Kidney (tissue), 14 donors: ENCODE data around the gene PHF21B. TPM values are rescaled to one million over a fixed set of nuclear protein-coding genes. Genes with fewer than 3 reads are reported as not detected.

Experiments
- DNase-seq, 5 donors: peaks; one replicate each; pipeline ENCODE4 v3.0.0-alpha.2; 2013 to 2020
- FAIRE-seq: peaks from 2 replicates; lab custom pipeline; 2012; peaks lifted over from hg19 to GRCh38; lab: Jason Lieb, UNC
- H3K27ac ChIP-seq, 2 donors: one replicate each; pipeline ENCODE4 v1.7.0; 2013; ENCODE audit warnings: low read depth in 2 of 2, low read length in 2 of 2, inconsistent platforms in 1 of 2
- H3K27me3 ChIP-seq: one replicate; pipeline ENCODE4 v1.7.1; 2013; ENCODE audit warnings: low read length, inconsistent platforms; ENCODE audit not compliant: control insufficient read depth, insufficient read depth
- H3K36me3 ChIP-seq, 3 donors: one replicate each; pipeline versions ENCODE4 v1.7.0 to v1.7.1; 2013; ENCODE audit warnings: low read length in 3 of 3, control low read depth in 1 of 3, inconsistent platforms in 1 of 3; ENCODE audit not compliant: insufficient read depth in 3 of 3, control insufficient read depth in 2 of 3
- H3K4me1 ChIP-seq, 3 donors: one replicate each; pipeline versions ENCODE4 v1.7.0 to v1.7.1; 2013; ENCODE audit warnings: low read length in 3 of 3, inconsistent platforms in 1 of 3, low read depth in 1 of 3; ENCODE audit not compliant: control insufficient read depth in 2 of 3, insufficient read depth in 2 of 3
- H3K4me3 ChIP-seq, 3 donors: one replicate each; pipeline versions ENCODE4 v1.7.0 to v1.8.1; 2013; ENCODE audit warnings: low read length in 3 of 3, control low read depth in 1 of 3, inconsistent platforms in 1 of 3
- H3K9ac ChIP-seq, 3 donors: one replicate each; pipeline versions ENCODE4 v1.7.0 to v1.7.1; 2013; ENCODE audit warnings: low read length in 3 of 3, control low read depth in 1 of 3, inconsistent platforms in 1 of 3
- H3K9me3 ChIP-seq, 3 donors: one replicate each; pipeline versions ENCODE4 v1.7.0 to v1.7.1; 2013; ENCODE audit warnings: low read length in 3 of 3, control low read depth in 1 of 3, inconsistent platforms in 1 of 3; ENCODE audit not compliant: control insufficient read depth in 2 of 3, insufficient read depth in 1 of 3
- intact Hi-C: fragments of 100-400 bp; cut with DNase I; formaldehyde crosslinking; loops from one replicate; pipeline ENCODE4 v1.11.1; 2022
- polyA plus RNA-seq: library from polyadenylated mRNA; stranded (reverse); fragments of 350-450 nt; fragmentation: Illumina TruSeq; extraction: RNeasy Lipid Tissue Mini Kit (QIAGEN cat#74804); gene quantifications from one replicate; pipeline ENCODE4 v1.2.3, GENCODE V29; 2014; ENCODE audit warnings: low read depth, low replicate concordance; ENCODE audit not compliant: insufficient read depth
- total RNA-seq: library from RNA; stranded (reverse); fragmentation: NEBNext Ultra II Directional; extraction: Animal tissue kit (Norgen Biotek cat#: 25700); gene quantifications from one replicate; pipeline ENCODE4 v1.2.1, GENCODE V29; 2021
- TF ChIP-seq, protein P1 (sequence below): IDR thresholded peaks from 3 replicates; pipeline ENCODE4 v1.5.1; 2012; ENCODE audit warnings: mild to moderate bottlenecking, moderate library complexity, borderline replicate concordance; ENCODE audit not compliant: insufficient read depth; ENCODE audit errors: extremely low read depth
- donor health status: control.
- donor health status: control.
- donor health status: control.
- donor health status: control.
- donor health status: control.
- donor health status: DM: yes; HTN: yes; CAD: no.
- donor health status: Normal renal cell carcinoma (clear cell type).

The PHF21B gene
- total and polyA plus RNA-seq, 2 donors from 2014 or later = 1.1 to 2.8 TPM

DNA sequence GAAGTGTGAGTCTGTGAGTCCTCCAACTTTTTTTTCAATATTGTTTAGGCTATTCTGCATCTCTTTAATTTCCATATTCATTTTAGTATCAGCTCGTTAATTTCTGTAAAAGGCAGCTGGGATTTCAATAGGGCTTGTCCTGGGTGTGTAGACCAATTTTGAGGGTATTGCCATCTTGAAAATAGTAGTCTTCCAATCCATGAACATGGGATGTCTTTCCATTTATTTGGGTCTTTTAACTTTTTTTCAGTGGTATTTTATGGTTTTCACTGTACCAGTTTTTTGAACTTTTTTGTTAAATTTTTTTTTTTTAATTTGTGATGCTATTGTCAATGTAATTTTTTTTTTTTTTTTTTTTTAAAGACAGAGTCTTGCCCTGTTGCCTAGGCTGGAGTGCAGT lies 177.9 kb downstream of the PHF21B start:
- H3K4me1 ChIP-seq = no peaks in the 10 kb centered on the region
- TF ChIP-seq, protein P1, sequence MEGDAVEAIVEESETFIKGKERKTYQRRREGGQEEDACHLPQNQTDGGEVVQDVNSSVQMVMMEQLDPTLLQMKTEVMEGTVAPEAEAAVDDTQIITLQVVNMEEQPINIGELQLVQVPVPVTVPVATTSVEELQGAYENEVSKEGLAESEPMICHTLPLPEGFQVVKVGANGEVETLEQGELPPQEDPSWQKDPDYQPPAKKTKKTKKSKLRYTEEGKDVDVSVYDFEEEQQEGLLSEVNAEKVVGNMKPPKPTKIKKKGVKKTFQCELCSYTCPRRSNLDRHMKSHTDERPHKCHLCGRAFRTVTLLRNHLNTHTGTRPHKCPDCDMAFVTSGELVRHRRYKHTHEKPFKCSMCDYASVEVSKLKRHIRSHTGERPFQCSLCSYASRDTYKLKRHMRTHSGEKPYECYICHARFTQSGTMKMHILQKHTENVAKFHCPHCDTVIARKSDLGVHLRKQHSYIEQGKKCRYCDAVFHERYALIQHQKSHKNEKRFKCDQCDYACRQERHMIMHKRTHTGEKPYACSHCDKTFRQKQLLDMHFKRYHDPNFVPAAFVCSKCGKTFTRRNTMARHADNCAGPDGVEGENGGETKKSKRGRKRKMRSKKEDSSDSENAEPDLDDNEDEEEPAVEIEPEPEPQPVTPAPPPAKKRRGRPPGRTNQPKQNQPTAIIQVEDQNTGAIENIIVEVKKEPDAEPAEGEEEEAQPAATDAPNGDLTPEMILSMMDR = no peak
- no peaks in the 10 kb centered on the region for H3K27me3 ChIP-seq
- intact Hi-C loops = no loop called here
- H3K9me3 ChIP-seq = peaks cover 0 to 4% (median 0%) of the 10 kb centered on the region in 3 donors
- no peak for DNase-seq
- no peak overlapping the region for H3K27ac ChIP-seq
- no peaks in the 10 kb centered on the region for H3K36me3 ChIP-seq
- no peak overlapping the region for H3K9ac ChIP-seq
- H3K4me3 ChIP-seq = no peak overlapping the region
- no peak for FAIRE-seq

Other genes starting within 250 kb of the PHF21B start
- gene NUP50, start 153.9 kb upstream of the PHF21B start, total RNA-seq = 64.2 TPM
- gene NUP50, start 153.9 kb upstream of the PHF21B start, polyA plus RNA-seq = 11.3 TPM
- 55.4 TPM for gene KIAA0930, start 230.9 kb upstream of the PHF21B start, total RNA-seq
- 26.4 TPM for gene KIAA0930, start 230.9 kb upstream of the PHF21B start, polyA plus RNA-seq